ENCODE results near the gene SLC37A3.
A peak's percentile ranks its signal among the peaks of the same experiment; 100 is the strongest.

The SLC37A3 gene

GRCh38 chr7:140369294-140369693 lies 29.0 kb downstream of the SLC37A3 start:
- no peaks in the 10 kb centered on the region for H3K27me3 ChIP-seq (ENCODE audit: control insufficient read depth, insufficient read depth, low read length)
- H3K27ac ChIP-seq (ENCODE audit: low read depth, low read length), result no peak overlapping the region
- peaks cover 39% of the 10 kb centered on the region for H3K36me3 ChIP-seq (ENCODE audit: control insufficient read depth, insufficient read depth, low read length)

GRCh38 chr7:140367528-140367927 lies 30.8 kb downstream of the SLC37A3 start:
- H3K4me1 ChIP-seq (ENCODE audit: control insufficient read depth, insufficient read depth, low read length), result no peaks in the 10 kb centered on the region
- no peak overlapping the region for H3K27ac ChIP-seq (ENCODE audit: low read depth, low read length)
- H3K4me3 ChIP-seq (ENCODE audit: low read depth, low read length), result no peak overlapping the region
- H3K36me3 ChIP-seq (ENCODE audit: control insufficient read depth, insufficient read depth, low read length), result peaks cover 46% of the 10 kb centered on the region
- H3K9me3 ChIP-seq (ENCODE audit: control insufficient read depth, insufficient read depth, low read depth, low read length), result no peaks in the 10 kb centered on the region
- no peak overlapping the region for H3K9ac ChIP-seq (ENCODE audit: low read length)
- H3K27me3 ChIP-seq (ENCODE audit: control insufficient read depth, insufficient read depth, low read length), result no peaks in the 10 kb centered on the region

More at GRCh38 chr7:140369294-140369693, 29.0 kb downstream of the SLC37A3 start:
- Histone ChIP-seq H3K4me3 (ENCODE audit: low read depth, low read length) (no peak overlapping the region), H3K9me3 (ENCODE audit: control insufficient read depth, insufficient read depth, low read depth, low read length) (no peaks in the 10 kb centered on the region), H3K4me1 (ENCODE audit: control insufficient read depth, insufficient read depth, low read length) (no peaks in the 10 kb centered on the region), H3K9ac (ENCODE audit: low read length) (no peak overlapping the region)

- Histone ChIP-seq H3K27ac (ENCODE audit: low read depth, low read length) (no peak overlapping the region), H3K27me3 (ENCODE audit: control insufficient read depth, insufficient read depth, low read length) (no peaks in the 10 kb centered on the region), H3K9ac (ENCODE audit: low read length) (no peak overlapping the region), H3K4me3 (ENCODE audit: low read depth, low read length) (no peak overlapping the region), H3K36me3 (ENCODE audit: control insufficient read depth, insufficient read depth, low read length) (peaks cover 45% of the 10 kb centered on the region), H3K9me3 (ENCODE audit: control insufficient read depth, insufficient read depth, low read depth, low read length) (0 out of 2 replicates have a peak, but pooled peaks cover 4% of the 10 kb centered on the region), H3K4me1 (ENCODE audit: control insufficient read depth, insufficient read depth, low read length) (no peaks in the 10 kb centered on the region)
Measured at GRCh38 chr7:140364819-140365218, 33.5 kb downstream of the SLC37A3 start.

- Histone ChIP-seq H3K4me3 (ENCODE audit: low read depth, low read length) (no peak overlapping the region), H3K36me3 (ENCODE audit: control insufficient read depth, insufficient read depth, low read length) (peaks cover 46% of the 10 kb centered on the region), H3K4me1 (ENCODE audit: control insufficient read depth, insufficient read depth, low read length) (no peaks in the 10 kb centered on the region), H3K9ac (ENCODE audit: low read length) (no peak overlapping the region), H3K27ac (ENCODE audit: low read depth, low read length) (no peak overlapping the region), H3K9me3 (ENCODE audit: control insufficient read depth, insufficient read depth, low read depth, low read length) (0 out of 2 replicates have a peak, but pooled peaks cover 4% of the 10 kb centered on the region), H3K27me3 (ENCODE audit: control insufficient read depth, insufficient read depth, low read length) (no peaks in the 10 kb centered on the region)
Measured at GRCh38 chr7:140360697-140361229, 37.6 kb downstream of the SLC37A3 start.

GRCh38 chr7:140358412-140359051 lies 39.8 kb downstream of the SLC37A3 start:
- H3K36me3 ChIP-seq (ENCODE audit: control insufficient read depth, insufficient read depth, low read length), result peaks cover 52% of the 10 kb centered on the region
- H3K9ac ChIP-seq (ENCODE audit: low read length), result no peak overlapping the region
- no peak overlapping the region for H3K27ac ChIP-seq (ENCODE audit: low read depth, low read length)
- no peaks in the 10 kb centered on the region for H3K4me1 ChIP-seq (ENCODE audit: control insufficient read depth, insufficient read depth, low read length)
- H3K4me3 ChIP-seq (ENCODE audit: low read depth, low read length), result no peak overlapping the region
- H3K9me3 ChIP-seq (ENCODE audit: control insufficient read depth, insufficient read depth, low read depth, low read length), result 0 out of 2 replicates have a peak, but pooled peaks cover 4% of the 10 kb centered on the region
- no peaks in the 10 kb centered on the region for H3K27me3 ChIP-seq (ENCODE audit: control insufficient read depth, insufficient read depth, low read length)

- 0 out of 2 replicates have a peak, but pooled peaks cover 4% of the 10 kb centered on the region for H3K9me3 ChIP-seq (ENCODE audit: control insufficient read depth, insufficient read depth, low read depth, low read length)
- H3K4me1 ChIP-seq (ENCODE audit: control insufficient read depth, insufficient read depth, low read length), result no peaks in the 10 kb centered on the region
- no peak overlapping the region for H3K9ac ChIP-seq (ENCODE audit: low read length)
- H3K27ac ChIP-seq (ENCODE audit: low read depth, low read length), result no peak overlapping the region
- H3K36me3 ChIP-seq (ENCODE audit: control insufficient read depth, insufficient read depth, low read length), result peaks cover 57% of the 10 kb centered on the region
- H3K4me3 ChIP-seq (ENCODE audit: low read depth, low read length), result no peak overlapping the region
- no peaks in the 10 kb centered on the region for H3K27me3 ChIP-seq (ENCODE audit: control insufficient read depth, insufficient read depth, low read length)
Measured at GRCh38 chr7:140358024-140358411, 40.3 kb downstream of the SLC37A3 start.

GRCh38 chr7:140350056-140350455 lies 48.3 kb downstream of the SLC37A3 start:
- H3K9ac ChIP-seq (ENCODE audit: low read length), result no peak overlapping the region
- H3K9me3 ChIP-seq (ENCODE audit: control insufficient read depth, insufficient read depth, low read depth, low read length), result no peaks in the 10 kb centered on the region
- H3K4me3 ChIP-seq (ENCODE audit: low read depth, low read length), result no peak overlapping the region
- H3K27ac ChIP-seq (ENCODE audit: low read depth, low read length), result peak overlapping the region; percentile 41; the same call in 1 of the 2 replicates
- H3K36me3 ChIP-seq (ENCODE audit: control insufficient read depth, insufficient read depth, low read length), result peaks cover 90% of the 10 kb centered on the region
- H3K27me3 ChIP-seq (ENCODE audit: control insufficient read depth, insufficient read depth, low read length), result no peaks in the 10 kb centered on the region
- peaks cover 18% of the 10 kb centered on the region; the same call in 1 of the 2 replicates for H3K4me1 ChIP-seq (ENCODE audit: control insufficient read depth, insufficient read depth, low read length)

GRCh38 chr7:140349144-140349771 lies 49.1 kb downstream of the SLC37A3 start:
- Histone ChIP-seq H3K9me3 (ENCODE audit: control insufficient read depth, insufficient read depth, low read depth, low read length) (no peaks in the 10 kb centered on the region), H3K9ac (ENCODE audit: low read length) (peak overlapping the region; percentile 57), H3K27me3 (ENCODE audit: control insufficient read depth, insufficient read depth, low read length) (no peaks in the 10 kb centered on the region), H3K27ac (ENCODE audit: low read depth, low read length) (peak overlapping the region; percentile 58; the same call in 1 of the 2 replicates), H3K36me3 (ENCODE audit: control insufficient read depth, insufficient read depth, low read length) (peaks cover 87% of the 10 kb centered on the region), H3K4me1 (ENCODE audit: control insufficient read depth, insufficient read depth, low read length) (peaks cover 18% of the 10 kb centered on the region; the same call in 1 of the 2 replicates), H3K4me3 (ENCODE audit: low read depth, low read length) (no peak overlapping the region)

- Histone ChIP-seq H3K4me3 (ENCODE audit: low read depth, low read length) (no peak overlapping the region), H3K4me1 (ENCODE audit: control insufficient read depth, insufficient read depth, low read length) (peaks cover 18% of the 10 kb centered on the region; the same call in 1 of the 2 replicates), H3K9me3 (ENCODE audit: control insufficient read depth, insufficient read depth, low read depth, low read length) (no peaks in the 10 kb centered on the region), H3K9ac (ENCODE audit: low read length) (peak overlapping the region; percentile 57), H3K36me3 (ENCODE audit: control insufficient read depth, insufficient read depth, low read length) (peaks cover 83% of the 10 kb centered on the region), H3K27me3 (ENCODE audit: control insufficient read depth, insufficient read depth, low read length) (no peaks in the 10 kb centered on the region), H3K27ac (ENCODE audit: low read depth, low read length) (peak overlapping the region; percentile 58; the same call in 1 of the 2 replicates)
Measured at GRCh38 chr7:140348161-140348849, 50.0 kb downstream of the SLC37A3 start.

GRCh38 chr7:140347218-140347617 lies 51.1 kb downstream of the SLC37A3 start:
- Histone ChIP-seq H3K27ac (ENCODE audit: low read depth, low read length) (no peak overlapping the region), H3K4me1 (ENCODE audit: control insufficient read depth, insufficient read depth, low read length) (peaks cover 18% of the 10 kb centered on the region; the same call in 1 of the 2 replicates), H3K36me3 (ENCODE audit: control insufficient read depth, insufficient read depth, low read length) (peaks cover 81% of the 10 kb centered on the region), H3K4me3 (ENCODE audit: low read depth, low read length) (no peak overlapping the region), H3K9me3 (ENCODE audit: control insufficient read depth, insufficient read depth, low read depth, low read length) (no peaks in the 10 kb centered on the region), H3K9ac (ENCODE audit: low read length) (no peak overlapping the region), H3K27me3 (ENCODE audit: control insufficient read depth, insufficient read depth, low read length) (no peaks in the 10 kb centered on the region)
